ENCODE measurements around the gene ARFRP1.
"Not testable (repeated sequence)": the region's sequence is repeated elsewhere in the genome, so short reads cannot be mapped to it uniquely, and the experiment has no call there.

ARFRP1 gene

DNA sequence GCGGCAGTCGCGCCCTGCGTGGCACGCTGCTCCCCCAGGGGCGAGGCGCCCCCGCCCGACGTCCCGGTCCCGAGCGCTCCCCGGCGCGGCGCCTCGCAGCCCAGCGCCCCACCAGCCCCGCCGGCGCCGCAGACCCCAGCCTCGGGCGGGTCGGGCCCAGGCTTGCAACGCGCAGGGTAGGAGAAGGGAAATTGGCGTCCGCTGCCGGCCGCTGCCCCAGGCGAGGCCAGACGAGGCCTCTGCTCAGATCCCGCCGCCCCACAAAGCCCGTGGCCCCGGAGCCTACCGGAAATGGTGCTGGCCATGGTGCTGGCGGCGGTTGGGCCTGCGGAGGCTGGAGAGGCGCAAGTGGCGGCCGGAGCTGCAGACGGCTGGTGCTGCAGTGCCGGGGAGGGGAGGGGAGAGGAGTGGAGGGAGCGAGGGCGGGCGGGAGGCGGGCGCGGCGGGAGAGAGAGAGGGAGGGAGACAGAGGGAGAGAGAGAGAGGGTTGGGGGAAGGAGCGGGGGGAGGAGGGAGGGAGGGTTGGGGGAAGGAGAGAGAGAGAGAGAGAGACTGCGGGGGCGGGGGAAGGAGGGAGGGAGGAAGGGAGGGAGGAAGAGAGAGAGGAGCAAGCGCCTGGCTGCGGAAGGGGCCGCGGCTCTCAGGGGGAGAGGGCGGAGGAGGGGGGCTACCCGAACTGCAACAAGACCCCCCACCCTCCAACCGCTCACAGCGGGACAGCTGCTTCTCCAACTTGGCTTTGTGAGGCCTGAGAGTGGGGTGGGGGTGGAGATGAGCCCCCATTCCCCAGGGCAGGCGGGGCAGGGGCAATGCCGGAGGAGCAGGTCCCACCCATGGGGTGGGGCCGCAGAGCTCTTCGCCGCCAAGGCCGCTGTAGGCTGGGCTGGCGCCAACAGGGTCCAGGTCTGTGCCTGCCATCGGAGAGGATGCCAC lies 54.5 kb downstream of the ARFRP1 start, which contains the start of gene STMN3:
STMN3 (minus strand) TSS at position 384 of the 933 bp plus-strand sequence; CDS start at position 305, 79 bp downstream.
- DNase-seq = peak; percentile 94

DNA sequence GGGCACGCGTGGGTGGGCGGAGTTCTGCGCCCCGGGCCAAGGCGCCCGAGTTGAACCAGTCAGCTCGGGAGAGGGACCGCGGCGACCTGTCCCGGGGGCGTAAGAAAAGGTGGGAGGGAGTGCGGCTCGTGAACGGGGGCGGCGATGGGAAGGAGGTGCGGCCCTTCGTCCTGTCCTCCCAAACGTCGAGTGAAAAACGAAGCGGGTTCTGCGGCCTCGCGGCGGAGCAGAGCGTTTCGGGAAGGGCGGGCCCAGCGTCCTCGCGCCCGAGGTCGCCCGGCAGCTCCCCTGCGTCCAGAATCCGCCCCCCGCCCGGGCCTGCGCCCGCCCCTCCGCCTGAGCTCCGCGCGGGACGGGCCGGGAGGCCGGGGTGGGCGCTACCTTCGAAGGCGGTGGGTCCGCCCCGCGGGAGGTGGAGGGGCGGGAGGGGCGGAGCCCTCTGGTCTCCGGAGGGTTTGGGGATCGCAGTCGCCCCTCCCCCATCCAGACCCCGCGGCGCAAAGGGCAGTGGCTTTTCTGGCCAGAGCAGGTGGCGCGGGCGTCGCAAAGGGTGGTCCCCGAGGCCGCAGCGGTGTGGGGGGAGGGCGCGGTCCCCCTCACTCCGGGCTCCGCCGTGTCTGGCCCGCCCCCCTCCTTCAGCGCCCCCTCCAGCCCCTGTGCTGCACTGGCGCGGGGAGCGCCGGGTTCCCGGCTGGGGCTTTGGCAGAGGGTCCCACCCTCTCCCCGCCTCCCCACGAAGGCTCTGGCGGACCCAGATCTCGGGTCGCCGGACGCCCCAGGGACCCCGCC lies 55.4 kb downstream of the ARFRP1 start:
- DNase-seq = peak; percentile 44

DNA sequence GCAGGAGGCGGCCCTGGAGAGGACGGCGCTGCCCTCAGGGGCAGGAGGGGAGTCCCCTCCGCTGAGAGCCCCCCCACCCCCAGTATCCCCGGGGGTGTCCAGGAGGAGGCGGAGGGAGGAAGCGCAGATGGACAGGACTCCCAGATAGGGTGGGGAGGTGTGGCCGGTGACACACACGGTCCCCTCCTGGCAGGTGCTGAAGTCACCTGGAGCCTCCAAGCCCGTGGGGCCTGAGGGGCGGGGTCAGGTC lies 55.9 kb downstream of the ARFRP1 start:
- DNase-seq = no peak

DNA sequence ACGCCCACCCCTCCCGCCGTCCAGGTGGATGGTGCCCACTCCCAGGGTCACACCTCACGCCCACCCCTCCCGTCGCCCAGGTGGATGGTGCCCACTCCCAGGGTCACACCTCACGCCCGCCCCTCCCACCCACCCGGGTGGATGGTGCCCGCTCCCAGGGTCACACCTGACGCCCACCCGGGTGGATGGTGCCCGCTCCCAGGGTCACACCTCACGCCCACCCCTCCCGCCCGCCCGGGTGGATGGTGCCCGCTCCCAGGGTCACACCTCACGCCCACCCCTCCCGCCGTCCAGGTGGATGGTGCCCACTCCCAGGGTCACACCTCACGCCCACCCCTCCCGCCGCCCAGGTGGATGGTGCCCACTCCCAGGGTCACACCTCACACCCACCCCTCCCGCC lies 57.3 kb downstream of the ARFRP1 start:
- not testable (repeated sequence) for DNase-seq

DNA sequence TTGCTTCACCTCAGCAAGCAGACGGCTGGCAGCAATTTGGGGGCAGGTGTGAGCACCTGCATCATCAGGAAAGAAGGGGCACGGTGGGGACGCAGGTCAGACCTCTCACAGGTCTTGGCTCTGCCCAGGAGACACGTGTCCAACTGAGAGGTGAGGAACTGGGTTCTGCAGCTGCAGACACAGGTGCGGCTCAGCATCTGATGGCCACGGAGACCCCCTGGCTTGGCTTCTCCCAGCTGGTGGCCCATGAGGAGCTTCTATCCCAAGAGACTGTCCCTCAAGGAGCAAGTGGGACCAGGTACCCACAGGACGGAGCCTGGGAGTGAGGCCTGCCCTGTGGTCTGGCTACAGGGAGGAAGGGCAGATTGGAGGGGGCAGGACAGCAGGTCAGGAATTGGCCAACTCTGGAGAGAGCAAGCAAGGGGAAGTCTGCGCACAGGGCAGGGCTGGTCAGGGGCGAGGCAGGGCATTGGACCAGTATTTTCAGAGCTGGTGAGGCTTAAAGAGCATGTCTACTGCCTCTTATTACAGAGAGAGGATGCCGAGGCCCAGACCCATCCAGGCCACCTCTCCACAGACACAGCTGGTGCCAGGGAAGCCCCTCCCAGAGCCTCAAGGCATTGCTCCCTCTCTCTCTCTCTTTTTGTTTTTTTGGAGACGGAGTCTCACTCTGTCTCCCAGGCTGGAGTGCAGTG lies 58.7 kb downstream of the ARFRP1 start:
- DNase-seq = no peak

All from DMS79 treated with DMSO at 0.1 percent for 48 hours (cell line).